GM12891 (cell line): Measurements from ENCODE around the gene GTF3C4.

Experiments
- POLR2A ChIP-seq: IDR thresholded peaks from 2 replicates; pipeline ENCODE4 v1.6.1; 2011; ENCODE audit warnings: low read depth, low read length, control low read depth
- POLR2AphosphoS5 ChIP-seq: IDR thresholded peaks from 2 replicates; pipeline ENCODE4 v1.6.1; 2011; ENCODE audit warnings: low read depth, low read length, control low read depth
- SPI1 ChIP-seq: IDR thresholded peaks from 2 replicates; pipeline ENCODE4 v1.6.1; 2011; ENCODE audit warnings: low read depth, low read length, control low read depth
- TAF1 ChIP-seq: IDR thresholded peaks from 2 replicates; pipeline ENCODE4 v1.6.1; 2011; ENCODE audit warnings: low read depth, low read length, control low read depth

- TF ChIP-seq POLR2AphosphoS5 (no peak), TAF1 (no peak), SPI1 (no peak), POLR2A (no peak)
Measured at GRCh38 chr9:132708769-132709430, 38.6 kb downstream of the GTF3C4 start.
